Tibial nerve (tissue), 4 donors: ENCODE data around the gene C16orf96. TPM values are rescaled to one million over a fixed set of nuclear protein-coding genes. Genes with fewer than 3 reads are reported as not detected.

Experiments used
- DNase-seq, 2 donors: peaks; one replicate each; pipeline ENCODE4 v3.0.0-alpha.2; 2019; ENCODE audit warnings: low spot score in 2 of 2
- H3K27ac ChIP-seq, 4 donors: fragments of 200-600 bp; sonication (generic) in 3 of 4; one replicate each; pipeline ENCODE4 v1.5.1; 2017 to 2019; ENCODE audit warnings: mild to moderate bottlenecking in 1 of 4
- H3K27me3 ChIP-seq, 2 donors: fragments of 200-600 bp; sonication (generic) in 1 of 2; one replicate each; pipeline versions ENCODE4 v1.5.1 to v1.6.0; 2017 to 2019
- H3K36me3 ChIP-seq, 3 donors: fragments of 200-600 bp; sonication (generic); one replicate each; pipeline ENCODE4 v1.5.1; 2018 to 2019
- H3K4me1 ChIP-seq, 4 donors: fragments of 200-600 bp; sonication (generic) in 3 of 4; one replicate each; pipeline ENCODE4 v1.5.1; 2017 to 2019
- H3K4me3 ChIP-seq, 4 donors: fragments of 200-600 bp; sonication (generic) in 3 of 4; one replicate each; pipeline ENCODE4 v1.5.1; 2017 to 2019; ENCODE audit warnings: mild to moderate bottlenecking in 1 of 4, moderate library complexity in 1 of 4
- H3K9me3 ChIP-seq, 4 donors: fragments of 200-600 bp; sonication (generic) in 3 of 4; one replicate each; pipeline ENCODE4 v1.5.1; 2017 to 2019
- EP300 ChIP-seq, 2 donors: sonication (generic); formaldehyde crosslinking; IDR thresholded peaks; one replicate each; pipeline ENCODE4 v1.6.1; 2017; ENCODE audit warnings: antibody characterized with exemption in 2 of 2, mild to moderate bottlenecking in 1 of 2
- POLR2A ChIP-seq, 2 donors: fragments of 450-650 bp; IDR thresholded peaks; one replicate each; pipeline ENCODE4 v1.6.1; 2017; ENCODE audit warnings: antibody characterized with exemption in 2 of 2, mild to moderate bottlenecking in 2 of 2, moderate library complexity in 2 of 2
- WGBS, 2 donors: methylation state at CpG; one replicate each; pipeline ENCODE4 v1.1.5; 2018; 5-methylcytosine and 5-hydroxymethylcytosine counted together
- total RNA-seq, 4 donors: library from RNA; depleted of rRNA; stranded (reverse); fragments of >200 nt; gene quantifications; one replicate each; pipeline ENCODE4 v1.1.0, GENCODE V29; 2016
- TF ChIP-seq, protein P1 (sequence below), 5 experiments: fragments of 200-600 bp in 3 of 5; fragments of 450-650 bp in 2 of 5; sonication (generic) in 3 of 5; IDR thresholded peaks; one replicate each; pipeline ENCODE4 v1.5.1; 2016 to 2019; ENCODE audit warnings: antibody characterized with exemption in 5 of 5, mild to moderate bottlenecking in 3 of 5, moderate library complexity in 2 of 5

The C16orf96 gene
- total RNA-seq, 4 donors from 2014 or later = 0.20 to 0.21 TPM; not detected in 2

DNA sequence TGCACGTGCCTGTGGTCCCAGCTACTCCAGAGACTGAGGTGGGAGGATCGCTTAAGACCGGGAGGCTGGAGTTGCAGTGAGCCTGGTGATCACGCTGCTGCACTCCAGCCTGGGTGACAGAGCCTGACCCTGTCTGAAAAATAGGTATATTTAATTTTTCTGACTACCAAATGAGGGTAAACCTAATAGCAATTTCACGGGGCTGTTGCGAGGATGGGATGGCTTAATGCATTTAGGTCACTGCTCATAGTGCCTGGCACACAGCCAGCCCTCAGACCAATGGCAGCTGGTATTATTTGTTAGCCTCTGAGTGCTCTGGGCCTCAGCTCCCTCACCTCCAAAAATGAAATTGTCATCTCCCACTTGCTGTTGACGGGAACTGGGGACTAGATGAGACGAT is 11.7 kb upstream of the C16orf96 start:
- Histone ChIP-seq H3K9me3 (peaks cover 0 to 11% (median 0%) of the 10 kb centered on the region in 4 donors), H3K4me3 (no peak overlapping the region), H3K36me3 (no peaks in the 10 kb centered on the region), H3K27me3 (no peaks in the 10 kb centered on the region), H3K4me1 (no peaks in the 10 kb centered on the region), H3K27ac (no peak overlapping the region)
- TF ChIP-seq EP300 (IDR thresholded peaks at IDR 0.05) (no peak), POLR2A (IDR thresholded peaks at IDR 0.05) (no peak)
- TF ChIP-seq, protein P1, sequence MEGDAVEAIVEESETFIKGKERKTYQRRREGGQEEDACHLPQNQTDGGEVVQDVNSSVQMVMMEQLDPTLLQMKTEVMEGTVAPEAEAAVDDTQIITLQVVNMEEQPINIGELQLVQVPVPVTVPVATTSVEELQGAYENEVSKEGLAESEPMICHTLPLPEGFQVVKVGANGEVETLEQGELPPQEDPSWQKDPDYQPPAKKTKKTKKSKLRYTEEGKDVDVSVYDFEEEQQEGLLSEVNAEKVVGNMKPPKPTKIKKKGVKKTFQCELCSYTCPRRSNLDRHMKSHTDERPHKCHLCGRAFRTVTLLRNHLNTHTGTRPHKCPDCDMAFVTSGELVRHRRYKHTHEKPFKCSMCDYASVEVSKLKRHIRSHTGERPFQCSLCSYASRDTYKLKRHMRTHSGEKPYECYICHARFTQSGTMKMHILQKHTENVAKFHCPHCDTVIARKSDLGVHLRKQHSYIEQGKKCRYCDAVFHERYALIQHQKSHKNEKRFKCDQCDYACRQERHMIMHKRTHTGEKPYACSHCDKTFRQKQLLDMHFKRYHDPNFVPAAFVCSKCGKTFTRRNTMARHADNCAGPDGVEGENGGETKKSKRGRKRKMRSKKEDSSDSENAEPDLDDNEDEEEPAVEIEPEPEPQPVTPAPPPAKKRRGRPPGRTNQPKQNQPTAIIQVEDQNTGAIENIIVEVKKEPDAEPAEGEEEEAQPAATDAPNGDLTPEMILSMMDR (IDR thresholded peaks at IDR 0.05) = no peak
- no peak for DNase-seq
- 79 to 80% methylated on average over 8 of the region's 8 CpGs for WGBS, 2 donors

DNA sequence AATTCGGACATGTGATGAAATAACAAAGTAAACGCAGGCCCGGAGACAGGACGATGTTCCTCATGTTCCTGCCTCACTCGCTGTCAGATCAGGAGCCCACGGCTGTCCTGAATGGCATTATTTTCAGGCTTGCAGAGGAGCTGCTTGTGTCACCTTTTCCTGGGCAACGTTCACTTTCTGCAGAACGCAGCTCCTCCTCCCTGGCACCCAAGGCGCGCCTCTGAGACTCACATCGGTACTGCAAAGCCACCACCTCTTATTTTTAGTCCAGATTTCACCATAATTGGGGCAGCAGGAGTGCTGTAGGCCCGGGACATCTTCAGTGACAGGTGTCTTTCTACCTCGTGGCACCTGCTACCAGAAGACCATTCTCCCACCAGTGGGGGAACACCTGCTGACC is 8.0 kb upstream of the C16orf96 start:
- no peak overlapping the region for H3K4me3 ChIP-seq
- no peaks in the 10 kb centered on the region for H3K4me1 ChIP-seq
- no peak for DNase-seq
- no peak overlapping the region for H3K27ac ChIP-seq
- no peaks in the 10 kb centered on the region for H3K27me3 ChIP-seq
- H3K9me3 ChIP-seq = no peaks in the 10 kb centered on the region
- no peaks in the 10 kb centered on the region for H3K36me3 ChIP-seq
- TF ChIP-seq EP300 (IDR thresholded peaks at IDR 0.05) (no peak), POLR2A (IDR thresholded peaks at IDR 0.05) (no peak)
- TF ChIP-seq, protein P1 (IDR thresholded peaks at IDR 0.05) = no peak
- WGBS, 2 donors = 77 to 87% methylated on average over 13 of the region's 13 CpGs

DNA sequence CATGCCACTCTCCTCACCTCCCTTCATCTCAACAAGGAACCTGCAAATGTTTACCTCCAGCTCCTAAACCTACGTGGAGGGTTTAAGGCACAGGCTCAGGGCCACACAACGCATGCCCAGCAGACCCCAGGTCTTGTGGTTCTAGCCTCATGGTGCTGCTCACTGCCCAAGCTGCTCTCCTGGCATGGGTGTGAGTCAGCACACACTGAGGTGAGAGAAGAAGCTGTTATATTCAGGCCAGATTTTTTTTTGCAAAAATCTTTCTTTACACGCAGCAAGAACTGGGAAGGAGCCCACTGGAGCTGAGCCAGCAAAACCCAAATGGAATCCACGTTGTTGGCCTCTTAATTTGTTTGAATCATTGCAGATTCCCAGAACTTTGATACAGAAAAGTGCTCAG is 5.5 kb upstream of the C16orf96 start:
- 35 to 51% methylated on average over 4 of the region's 4 CpGs for WGBS, 2 donors
- Histone ChIP-seq H3K27me3 (no peaks in the 10 kb centered on the region), H3K27ac (no peak overlapping the region), H3K4me3 (no peak overlapping the region), H3K36me3 (no peaks in the 10 kb centered on the region), H3K4me1 (no peaks in the 10 kb centered on the region), H3K9me3 (no peaks in the 10 kb centered on the region)
- no peak for DNase-seq
- TF ChIP-seq, protein P1 (IDR thresholded peaks at IDR 0.05) = no peak
- no peak for TF ChIP-seq POLR2A (IDR thresholded peaks at IDR 0.05)
- TF ChIP-seq EP300 (IDR thresholded peaks at IDR 0.05) = no peak

DNA sequence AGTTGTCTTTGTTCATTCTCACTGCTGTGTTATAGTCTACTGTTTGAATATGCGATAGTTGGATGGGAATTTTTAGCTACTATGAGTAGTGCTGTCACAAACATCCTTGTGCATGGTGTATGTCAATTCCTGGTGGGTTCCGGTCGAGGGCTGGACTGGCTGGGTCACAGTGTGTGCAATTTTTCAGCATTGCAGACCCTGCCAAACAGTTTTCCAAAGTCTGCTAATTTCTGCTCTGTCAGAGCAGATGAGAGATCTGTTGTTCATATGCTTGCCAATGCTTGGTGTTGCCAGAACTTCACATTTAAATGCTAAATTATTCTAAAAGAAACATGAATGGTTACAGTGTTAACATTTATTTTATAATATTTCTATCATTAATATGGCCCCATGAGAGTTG is 3.6 kb upstream of the C16orf96 start:
- Histone ChIP-seq H3K4me1 (no peaks in the 10 kb centered on the region), H3K9me3 (no peaks in the 10 kb centered on the region), H3K27ac (no peak overlapping the region), H3K4me3 (no peak overlapping the region), H3K27me3 (no peaks in the 10 kb centered on the region), H3K36me3 (no peaks in the 10 kb centered on the region)
- WGBS, 2 donors = 30 to 31% methylated on average over 3 of the region's 3 CpGs
- TF ChIP-seq EP300 (IDR thresholded peaks at IDR 0.05) (no peak), POLR2A (IDR thresholded peaks at IDR 0.05) (no peak)
- TF ChIP-seq, protein P1 (IDR thresholded peaks at IDR 0.05) = no peak
- no peak for DNase-seq

DNA sequence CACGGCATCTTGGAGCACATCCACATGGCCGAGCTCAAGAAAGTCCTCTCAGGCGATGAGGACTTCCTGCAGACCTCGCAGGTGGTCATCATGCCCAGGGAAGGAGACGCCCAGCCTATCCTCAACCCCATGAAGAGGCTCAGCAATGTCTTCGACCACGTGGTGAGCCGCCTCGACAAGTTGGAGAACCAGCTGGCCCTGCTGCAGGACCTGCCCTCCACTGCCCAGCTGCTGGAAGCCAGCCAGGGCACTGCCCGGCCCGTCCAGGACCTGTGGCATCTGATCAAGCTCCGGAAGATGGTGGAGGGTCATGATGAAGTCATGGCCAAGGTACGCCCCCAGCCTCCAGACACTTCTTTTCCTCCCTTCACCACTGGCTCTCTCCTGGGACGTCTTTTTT is 440 bp downstream of the C16orf96 start:
- no peak for TF ChIP-seq POLR2A (IDR thresholded peaks at IDR 0.05)
- no peak for TF ChIP-seq EP300 (IDR thresholded peaks at IDR 0.05)
- TF ChIP-seq, protein P1 (IDR thresholded peaks at IDR 0.05) = no peak
- Histone ChIP-seq H3K4me3 (no peak overlapping the region), H3K4me1 (peaks cover 0 to 3% (median 0%) of the 10 kb centered on the region in 4 donors), H3K9me3 (no peaks in the 10 kb centered on the region), H3K27ac (no peak overlapping the region), H3K27me3 (no peaks in the 10 kb centered on the region), H3K36me3 (no peaks in the 10 kb centered on the region)
- WGBS, 2 donors = 81 to 92% methylated on average over 10 to 11 of the region's 14 CpGs
- DNase-seq = no peak
